ENCODE measurements around the gene CINP. TPM values are rescaled to one million over a fixed set of nuclear protein-coding genes. Genes with fewer than 3 reads are reported as not detected.

Gene CINP
- total and polyA plus RNA-seq, 2 of the 13 experiments (the other 11 are each of a cell fraction or from before 2014, with no cell fraction given), result 32.8 to 42.8 TPM

- TF ChIP-seq AKNA (CRISPR knock-in tag; IDR thresholded peaks at IDR 0.05; ENCODE audit: borderline replicate concordance) (no peak), MTF2 (CRISPR knock-in tag; IDR thresholded peaks at IDR 0.05; ENCODE audit: borderline replicate concordance) (0 out of 2 replicates have a peak, but pooled peaks have one; percentile 72), NAIF1 (CRISPR knock-in tag; IDR thresholded peaks at IDR 0.05; ENCODE audit: borderline replicate concordance) (no peak), ISX (CRISPR knock-in tag; conservative IDR thresholded peaks at IDR 0.05) (no peak; the same call in 1 of the 2 replicates), CREM (IDR thresholded peaks at IDR 0.05) (no peak), CREM (CRISPR knock-in tag; IDR thresholded peaks at IDR 0.05) (no peak), GTF3A (CRISPR knock-in tag; conservative IDR thresholded peaks at IDR 0.05) (0 out of 2 replicates have a peak, but pooled peaks have one; percentile 19), ZNF34 (CRISPR knock-in tag; IDR thresholded peaks at IDR 0.05; ENCODE audit: borderline replicate concordance) (no peak), ZBTB34 (CRISPR knock-in tag; IDR thresholded peaks at IDR 0.05) (no peak), ASH2L (IDR thresholded peaks at IDR 0.05; ENCODE audit: insufficient read length, low read depth, low read length) (peak; percentile 72), ZNF501 (CRISPR knock-in tag; IDR thresholded peaks at IDR 0.05) (peak; percentile 79), MXD4 (CRISPR knock-in tag; IDR thresholded peaks at IDR 0.05) (peak; percentile 96), ZNF549 (CRISPR knock-in tag; IDR thresholded peaks at IDR 0.05) (no peak), HDAC6 (IDR thresholded peaks at IDR 0.05; ENCODE audit: low read depth, low read length) (no peak), HHEX (CRISPR knock-in tag; IDR thresholded peaks at IDR 0.05) (no peak), NR2F2 (IDR thresholded peaks at IDR 0.05; ENCODE audit: borderline replicate concordance, low read depth) (no peak), HIC2 (CRISPR knock-in tag; IDR thresholded peaks at IDR 0.05; ENCODE audit: low read depth) (no peak), ZNF639 (CRISPR knock-in tag; conservative IDR thresholded peaks at IDR 0.05) (no peak; the same call in 1 of the 2 replicates), SMYD3 (CRISPR knock-in tag; IDR thresholded peaks at IDR 0.05) (no peak)
- TF ChIP-seq, protein P1, sequence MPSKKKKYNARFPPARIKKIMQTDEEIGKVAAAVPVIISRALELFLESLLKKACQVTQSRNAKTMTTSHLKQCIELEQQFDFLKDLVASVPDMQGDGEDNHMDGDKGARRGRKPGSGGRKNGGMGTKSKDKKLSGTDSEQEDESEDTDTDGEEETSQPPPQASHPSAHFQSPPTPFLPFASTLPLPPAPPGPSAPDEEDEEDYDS (CRISPR knock-in tag; IDR thresholded peaks at IDR 0.05), result 0 out of 2 replicates have a peak, but pooled peaks have one; percentile 12
Measured at GRCh38 chr14:102314242-102315011, 48.3 kb downstream of the CINP start (continued).
